CD14-positive monocyte (primary cell): Measurements from ENCODE around the gene SECTM1. TPM values are rescaled to one million over a fixed set of nuclear protein-coding genes. Genes with fewer than 3 reads are reported as not detected.

Experiments
- DNase-seq, 3 donors: peaks; one replicate each; pipeline ENCODE4 v3.0.0-alpha.2; 2011 to 2022
- H2AFZ ChIP-seq: 2 replicates; pipeline ENCODE4 v1.6.0; 2012; ENCODE audit warnings: mild to moderate bottlenecking, low read depth, low read length, inconsistent platforms; ENCODE audit not compliant: insufficient read depth, poor library complexity, severe bottlenecking
- H3K27ac ChIP-seq, 2 donors: 1 replicate in 1 of 2; 2 replicates in 1 of 2; pipeline ENCODE4 v1.5.1; 2012 to 2013; ENCODE audit warnings: low read length in 2 of 2, control low read depth in 1 of 2, inconsistent platforms in 1 of 2, low read depth in 1 of 2, mild to moderate bottlenecking in 1 of 2
- H3K27me3 ChIP-seq, 2 donors: one replicate each; pipeline versions ENCODE4 v1.6.0 to v1.6.1; 2011 to 2013; ENCODE audit warnings: low read length in 2 of 2; ENCODE audit not compliant: control insufficient read depth in 2 of 2, insufficient read depth in 2 of 2
- H3K36me3 ChIP-seq, 2 donors: replicated peaks in 1 of 2; 1 replicate in 1 of 2; 2 replicates in 1 of 2; pipeline versions ENCODE4 v1.5.1 to v1.6.1; 2012 to 2013; ENCODE audit warnings: low read length in 2 of 2, control low read depth in 1 of 2, inconsistent platforms in 1 of 2, mild to moderate bottlenecking in 1 of 2; ENCODE audit not compliant: insufficient read depth in 2 of 2, control insufficient read depth in 1 of 2
- H3K4me1 ChIP-seq, 2 donors: 1 replicate in 1 of 2; 2 replicates in 1 of 2; pipeline versions ENCODE4 v1.5.1 to v1.6.1; 2012 to 2013; ENCODE audit warnings: low read length in 2 of 2, control low read depth in 1 of 2, inconsistent platforms in 1 of 2, mild to moderate bottlenecking in 1 of 2, moderate library complexity in 1 of 2; ENCODE audit not compliant: insufficient read depth in 2 of 2, control insufficient read depth in 1 of 2
- H3K4me2 ChIP-seq: replicated peaks from 2 replicates; pipeline ENCODE3; 2012; ENCODE audit warnings: low read length, moderate library complexity, mild to moderate bottlenecking; ENCODE audit not compliant: poor library complexity, severe bottlenecking; ENCODE audit errors: extremely low read depth
- H3K4me3 ChIP-seq, 3 experiments: fragments of 200-600 bp in 1 of 3; sonication (generic) in 1 of 3; replicated peaks in 1 of 3; 1 replicate in 2 of 3; 2 replicates in 1 of 3; pipeline ENCODE4 v1.5.1; 2011 to 2013; ENCODE audit warnings: low read length in 3 of 3, mild to moderate bottlenecking in 3 of 3, control low read depth in 2 of 3, low read depth in 2 of 3, inconsistent platforms in 1 of 3, moderate library complexity in 1 of 3
- H3K79me2 ChIP-seq: 2 replicates; pipeline ENCODE4 v1.6.0; 2012; ENCODE audit warnings: mild to moderate bottlenecking, control low read depth, inconsistent platforms, low read length, moderate library complexity; ENCODE audit not compliant: insufficient read depth
- H3K9ac ChIP-seq: 2 replicates; pipeline ENCODE4 v1.6.0; 2017; ENCODE audit warnings: low read length, mild to moderate bottlenecking; ENCODE audit not compliant: insufficient read depth, poor library complexity, severe bottlenecking
- H3K9me3 ChIP-seq, 2 donors: replicated peaks in 1 of 2; 1 replicate in 1 of 2; 2 replicates in 1 of 2; pipeline versions ENCODE4 v1.5.1 to v1.6.1; 2012 to 2013; ENCODE audit warnings: low read length in 2 of 2, control low read depth in 1 of 2; ENCODE audit not compliant: control insufficient read depth in 1 of 2, insufficient read depth in 1 of 2
- H4K20me1 ChIP-seq: 2 replicates; pipeline ENCODE4 v1.6.0; 2012; ENCODE audit warnings: mild to moderate bottlenecking, low read length, control low read depth, moderate library complexity; ENCODE audit not compliant: insufficient read depth
- H3K27ac Mint-ChIP-seq, 7 donors: one replicate each; pipeline ENCODE4 v1.8.0; 2020; ENCODE audit warnings: mild to moderate bottlenecking in 7 of 7, mixed read lengths in 7 of 7, moderate library complexity in 6 of 7, inconsistent platforms in 2 of 7
- H3K27me3 Mint-ChIP-seq, 3 donors: one replicate each; pipeline ENCODE4 v1.8.0; 2021 to 2022; ENCODE audit warnings: low read depth in 3 of 3, mild to moderate bottlenecking in 3 of 3, mixed read lengths in 3 of 3, moderate library complexity in 3 of 3, inconsistent platforms in 1 of 3
- H3K36me3 Mint-ChIP-seq, 2 donors: one replicate each; pipeline ENCODE4 v1.8.0; 2020; ENCODE audit warnings: mixed read lengths in 2 of 2, inconsistent platforms in 1 of 2, mild to moderate bottlenecking in 1 of 2
- H3K4me1 Mint-ChIP-seq: one replicate; pipeline ENCODE4 v1.8.0; 2020; ENCODE audit warnings: mild to moderate bottlenecking, mixed read lengths
- H3K4me3 Mint-ChIP-seq, 2 donors: one replicate each; pipeline ENCODE4 v1.8.0; 2020; ENCODE audit warnings: mild to moderate bottlenecking in 2 of 2, mixed read lengths in 2 of 2, moderate library complexity in 1 of 2
- H3K9me3 Mint-ChIP-seq, 7 donors: one replicate each; pipeline ENCODE4 v1.8.0; 2020 to 2022; ENCODE audit warnings: mixed read lengths in 7 of 7, mild to moderate bottlenecking in 6 of 7, moderate library complexity in 6 of 7, inconsistent platforms in 2 of 7
- CTCF ChIP-seq: fragments of 200-600 bp; IDR thresholded peaks from one replicate; pipeline ENCODE4 v1.8.0; 2022; ENCODE audit warnings: antibody characterized with exemption, mild to moderate bottlenecking
- WGBS: methylation state at CpG from one replicate; pipeline ENCODE4 v1.1.5; 2013; ENCODE audit warnings: missing lambda C conversion rate; ENCODE audit not compliant: insufficient coverage; 5-methylcytosine and 5-hydroxymethylcytosine counted together
- intact Hi-C, 2 donors: fragments of 100-400 bp; cut with micrococcal nuclease; formaldehyde crosslinking; loops; one replicate each; pipeline versions ENCODE4 v1.15.0 to v1.15.1; 2023
- polyA plus RNA-seq, 3 donors: library from polyadenylated mRNA; depleted of rRNA in 1 of 3; unstranded in 2 of 3; stranded (reverse) in 1 of 3; fragments of 300-500 nt in 2 of 3; fragments of >200 nt in 1 of 3; fragmentation: Illumina TruSeq in 2 of 3; gene quantifications; 1 replicate in 2 of 3; 2 replicates in 1 of 3; pipeline ENCODE4 v1.2.3, GENCODE V29; 2012 to 2021

Gene SECTM1
- polyA plus RNA-seq, 3 donors, result 136 to 209 (median 188) TPM

GRCh38 chr17:82334204-82334621, 647 bp upstream of the SECTM1 start:
- Histone ChIP-seq H3K79me2 (peaks cover 34% of the 10 kb centered on the region), H2AFZ (peak overlapping the region; percentile 78), H3K9ac (peak overlapping the region; percentile 91), H3K36me3 (peaks cover 0 to 8% of the 10 kb centered on the region in 2 donors), H3K4me1 (peaks cover 38 to 65% of the 10 kb centered on the region in 2 donors), H3K9me3 (no peaks in the 10 kb centered on the region), H3K27ac (peak overlapping the region; percentile 68 to 92), H3K27me3 (no peaks in the 10 kb centered on the region), H3K4me3 (peak overlapping the region; percentile 70 to 92 (median 88)), H4K20me1 (peaks cover 37% of the 10 kb centered on the region), H3K4me2 (peak overlapping the region; percentile 97)
- no peak for DNase-seq
- intact Hi-C loops, result loop anchor here in 1 of 2 donors (5.0 kb wide), 1 partner anchor 37 kb away; no protein-coding TSS in a partner anchor
- Mint-ChIP-seq H3K4me3 (peak overlapping the region; percentile 97 to 99), H3K27ac (peak overlapping the region in 4 of 7 donors; percentile 83 to 94 (median 92)), H3K9me3 (peaks cover 0 to 3% (median 0%) of the 10 kb centered on the region in 7 donors), H3K4me1 (peaks cover 49% of the 10 kb centered on the region), H3K27me3 (peaks cover 10 to 31% (median 15%) of the 10 kb centered on the region in 3 donors), H3K36me3 (peaks cover under 1 to 9% of the 10 kb centered on the region in 2 donors)
- WGBS, result 47% methylated on average over 25 of the region's 25 CpGs
- TF ChIP-seq CTCF, result no peak

DNA sequence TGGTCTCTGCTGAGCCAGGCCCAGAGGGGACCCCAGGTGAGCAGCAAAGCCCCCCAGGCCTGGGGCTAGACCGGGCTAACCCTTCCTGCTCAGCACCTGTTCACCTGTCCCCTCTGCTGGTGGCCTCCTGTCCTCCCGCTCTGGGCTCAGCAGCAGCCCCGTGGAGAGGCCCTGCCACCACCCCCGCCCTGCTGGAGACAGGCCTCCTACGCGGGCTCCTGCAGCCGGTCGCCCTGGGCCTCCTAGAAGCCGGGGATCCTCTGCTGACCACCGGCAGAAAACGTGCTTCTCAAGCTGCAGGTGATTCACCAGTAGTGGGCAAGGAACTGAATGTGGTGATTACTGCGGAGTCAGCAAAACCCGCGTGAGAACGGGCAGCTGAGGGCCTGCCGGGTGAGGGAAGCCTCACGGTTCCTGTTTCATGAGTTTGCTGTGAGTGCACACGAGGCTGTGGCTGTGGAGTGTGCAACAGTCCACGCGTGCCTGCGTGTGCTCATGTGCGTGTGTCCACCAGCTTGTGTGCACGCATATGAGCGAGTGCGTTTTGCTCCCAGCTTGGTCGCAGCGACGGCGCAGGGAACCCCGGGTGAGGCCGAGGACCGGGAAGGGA, 792 bp downstream of the SECTM1 start:
- Mint-ChIP-seq H3K27me3 (peaks cover 11 to 34% (median 12%) of the 10 kb centered on the region in 3 donors), H3K4me1 (peaks cover 45% of the 10 kb centered on the region), H3K4me3 (peak overlapping the region; percentile 91 to 96), H3K27ac (peak overlapping the region; percentile 81 to 93 (median 90)), H3K36me3 (peaks cover 6 to 9% of the 10 kb centered on the region in 2 donors), H3K9me3 (peaks cover 0 to 3% (median 0%) of the 10 kb centered on the region in 7 donors)
- peaks cover 51% of the 10 kb centered on the region for H4K20me1 ChIP-seq
- H2AFZ ChIP-seq, result peak overlapping the region; percentile 41
- intact Hi-C loops, result loop anchor here in 1 of 2 donors (5.0 kb wide), 1 partner anchor 35 kb away; no protein-coding TSS in a partner anchor
- peak overlapping the region; percentile 68 to 92 for H3K27ac ChIP-seq
- peaks cover 34% of the 10 kb centered on the region for H3K79me2 ChIP-seq
- peak overlapping the region; percentile 91 for H3K9ac ChIP-seq
- peaks cover 36 to 61% of the 10 kb centered on the region in 2 donors for H3K4me1 ChIP-seq
- peak overlapping the region; percentile 97 for H3K4me2 ChIP-seq
- H3K27me3 ChIP-seq, result no peaks in the 10 kb centered on the region
- peak; percentile 90 to 95 (median 94) for DNase-seq
- H3K9me3 ChIP-seq, result no peaks in the 10 kb centered on the region
- H3K36me3 ChIP-seq, result peaks cover 0 to 11% of the 10 kb centered on the region in 2 donors
- no peak for TF ChIP-seq CTCF
- H3K4me3 ChIP-seq, result peak overlapping the region; percentile 70 to 92 (median 88)
- WGBS, result 10% methylated on average over 29 of the region's 32 CpGs
